ENCODE data around the gene MEN1.
A peak's percentile ranks its signal among the peaks of the same experiment; 100 is the strongest.

DNA sequence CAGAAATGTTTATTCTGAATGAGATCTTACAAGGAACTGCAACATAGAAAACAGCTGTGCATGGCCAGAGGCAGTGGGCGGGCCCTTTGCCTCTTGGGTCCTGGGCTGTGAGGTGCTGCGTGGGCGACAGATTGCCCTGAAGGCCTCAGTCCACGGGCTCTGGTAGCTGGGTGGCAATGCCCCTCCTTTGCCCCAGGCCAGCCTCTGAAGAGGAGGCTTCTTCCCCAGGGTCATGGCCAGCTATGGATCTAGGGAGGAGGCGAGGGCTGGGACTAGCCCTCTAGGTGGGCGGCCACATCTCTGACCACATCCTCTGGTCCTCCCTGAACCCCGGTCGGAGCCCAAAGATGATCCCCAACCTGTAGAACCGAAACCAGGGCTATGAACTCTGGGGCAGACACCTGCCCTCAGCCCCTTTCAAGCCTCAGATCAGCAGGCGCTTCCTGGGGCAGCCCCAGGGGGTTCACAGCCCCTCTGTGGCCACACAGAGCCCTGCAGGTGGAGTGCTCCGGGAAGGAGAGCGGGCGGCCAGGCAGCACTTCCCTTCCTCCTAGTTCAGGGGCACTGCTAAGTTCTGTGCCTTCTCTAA lies 40.7 kb upstream of the MEN1 start:
- TF ChIP-seq, protein P1, sequence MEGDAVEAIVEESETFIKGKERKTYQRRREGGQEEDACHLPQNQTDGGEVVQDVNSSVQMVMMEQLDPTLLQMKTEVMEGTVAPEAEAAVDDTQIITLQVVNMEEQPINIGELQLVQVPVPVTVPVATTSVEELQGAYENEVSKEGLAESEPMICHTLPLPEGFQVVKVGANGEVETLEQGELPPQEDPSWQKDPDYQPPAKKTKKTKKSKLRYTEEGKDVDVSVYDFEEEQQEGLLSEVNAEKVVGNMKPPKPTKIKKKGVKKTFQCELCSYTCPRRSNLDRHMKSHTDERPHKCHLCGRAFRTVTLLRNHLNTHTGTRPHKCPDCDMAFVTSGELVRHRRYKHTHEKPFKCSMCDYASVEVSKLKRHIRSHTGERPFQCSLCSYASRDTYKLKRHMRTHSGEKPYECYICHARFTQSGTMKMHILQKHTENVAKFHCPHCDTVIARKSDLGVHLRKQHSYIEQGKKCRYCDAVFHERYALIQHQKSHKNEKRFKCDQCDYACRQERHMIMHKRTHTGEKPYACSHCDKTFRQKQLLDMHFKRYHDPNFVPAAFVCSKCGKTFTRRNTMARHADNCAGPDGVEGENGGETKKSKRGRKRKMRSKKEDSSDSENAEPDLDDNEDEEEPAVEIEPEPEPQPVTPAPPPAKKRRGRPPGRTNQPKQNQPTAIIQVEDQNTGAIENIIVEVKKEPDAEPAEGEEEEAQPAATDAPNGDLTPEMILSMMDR (IDR thresholded peaks at IDR 0.05; ENCODE audit: low read length): peak; percentile 46
- TF ChIP-seq EZH2 (optimal IDR thresholded peaks at IDR 0.05; ENCODE audit: low read depth, low read length): no peak
